Heart right ventricle (tissue), 16 donors: ENCODE measurements around the gene SH3RF3. TPM values are rescaled to one million over a fixed set of nuclear protein-coding genes. Genes with fewer than 3 reads are reported as not detected.

Source experiments
- ATAC-seq, 8 donors: fragments of 200-7000 bp; cut with Tn5 transposase; one replicate each; pipeline ENCODE4 v1.9.1; 2020; ENCODE audit warnings: mild to moderate bottlenecking in 8 of 8, moderate library complexity in 8 of 8, moderate number of reproducible peaks in 1 of 8
- DNase-seq, 2 donors: peaks; one replicate each; pipeline ENCODE4 v3.0.0-alpha.2; 2020
- H3K27ac ChIP-seq, 10 donors: fragments of 200-600 bp; sonication (generic) in 2 of 10; one replicate each; pipeline versions ENCODE4 v1.5.0 to v1.8.0; 2020 to 2022; ENCODE audit warnings: mild to moderate bottlenecking in 3 of 10
- H3K27me3 ChIP-seq, 7 donors: fragments of 200-600 bp; one replicate each; pipeline ENCODE4 v1.8.0; 2021 to 2022; ENCODE audit warnings: mild to moderate bottlenecking in 2 of 7
- H3K36me3 ChIP-seq, 9 donors: fragments of 200-600 bp; sonication (generic) in 1 of 9; one replicate each; pipeline versions ENCODE4 v1.5.0 to v1.8.0; 2020 to 2022; ENCODE audit warnings: mild to moderate bottlenecking in 2 of 9
- H3K4me1 ChIP-seq, 9 donors: fragments of 200-600 bp; sonication (generic) in 1 of 9; one replicate each; pipeline versions ENCODE4 v1.5.0 to v1.8.0; 2020 to 2022; ENCODE audit warnings: mild to moderate bottlenecking in 4 of 9
- H3K4me3 ChIP-seq, 10 donors: fragments of 200-600 bp; sonication (generic) in 2 of 10; one replicate each; pipeline versions ENCODE4 v1.5.0 to v1.8.0; 2020 to 2022; ENCODE audit warnings: mild to moderate bottlenecking in 7 of 10, moderate library complexity in 2 of 10
- H3K9me3 ChIP-seq, 11 donors: fragments of 200-600 bp in 10 of 11; sonication (generic) in 2 of 11; one replicate each; pipeline versions ENCODE4 v1.5.0 to v1.8.0; 2013 to 2022; ENCODE audit warnings: mild to moderate bottlenecking in 2 of 11, control low read depth in 1 of 11, moderate library complexity in 1 of 11
- CTCF ChIP-seq, 9 donors: fragments of 200-600 bp; sonication (generic) in 2 of 9; IDR thresholded peaks; one replicate each; pipeline versions ENCODE4 v1.5.0 to v1.8.0; 2021 to 2022; ENCODE audit warnings: antibody characterized with exemption in 9 of 9, mild to moderate bottlenecking in 5 of 9, moderate library complexity in 1 of 9
- WGBS, 2 donors: extraction: QIAGEN DNeasy Blood & Tissue Kit; methylation state at CpG; one replicate each; pipeline ENCODE4 v1.1.7; 2013; ENCODE audit warnings: inconsistent platforms in 1 of 2; 5-methylcytosine and 5-hydroxymethylcytosine counted together
- intact Hi-C, 10 donors: fragments of 100-400 bp; cut with DNase I; formaldehyde crosslinking; loops; one replicate each; pipeline versions ENCODE4 v1.11.1 to v1.14.2; 2022
- polyA plus RNA-seq, 2 donors: library from polyadenylated mRNA; stranded (reverse); fragments of 200-250 nt; gene quantifications; one replicate each; pipeline ENCODE4 v1.2.3, GENCODE V29; 2013
- total RNA-seq, 10 donors: library from RNA; stranded (reverse); fragmentation: NEBNext Ultra II Directional in 3 of 10; extraction: Animal tissue kit (Norgen Biotek cat#: 25700) in 3 of 10; gene quantifications; one replicate each; pipeline versions ENCODE4 v1.2.1 to v1.2.4, GENCODE V29; 2021 to 2023
- donor health status: Arrhythmogenic right ventricular cardiomyopathy.
- donor health status: ischemic (EF 13 %, LVEDD 7.1; RV severe dilation, severe dysfunction).
- donor health status: healthy with polysubstance abuse.
- donor health status: DM: no; HTN: yes; CAD: no.
- donor health status: DM: no; HTN: no; CAD: no.
- donor health status: ischemic (EF 25% LVEDD 6.9; RV normal size, moderate dysfunction).
- donor health status: ischemic (EF 25% LVEDD 5.7; RV mildly dilated, moderate dysfunction).
- donor health status: healthy.
- donor health status: DM: yes; HTN: yes; CAD: no.
- donor health status: Ischemic cardiomyopathy.
- donor health status: ischemic (EF 35%, LVEDD 5.7; RV mildly dilated, moderate dysfunction).
- donor health status: nonischemic (EF 11% LVEDD 7.7; RV severe dilation, severe dysfunction).
- donor health status: DM: yes; HTN: yes; CAD: no.
- donor health status: PGD.
- donor health status: ischemic (EF 29% LVEDD 5.4; RV normal size, mild dysfunction).
- donor health status: nonischemic (EF 23%, LVEDD 6.1; RV moderate dilation, normal function).

SH3RF3 gene
- total and polyA plus RNA-seq, 12 donors, result 5.0 to 11.5 (median 8.6) TPM

GRCh38 chr2:109265953-109266352, 136.9 kb downstream of the SH3RF3 start:
- Histone ChIP-seq H3K9me3 (no peaks in the 10 kb centered on the region), H3K27ac (no peak overlapping the region), H3K27me3 (no peaks in the 10 kb centered on the region), H3K4me1 (peaks cover 7 to 66% (median 38%) of the 10 kb centered on the region in 9 donors), H3K4me3 (no peak overlapping the region), H3K36me3 (no peaks in the 10 kb centered on the region)
- ATAC-seq (no peak), DNase-seq (no peak)
- TF ChIP-seq CTCF (IDR thresholded peaks at IDR 0.05), result no peak
- WGBS, 2 donors, result 98% methylated on average over 5 of the region's 5 CpGs
- intact Hi-C loops, result loop anchor here in 3 of 10 donors (10.0 kb wide), 3 partner anchors 131 to 239 kb away; no protein-coding TSS in a partner anchor

GRCh38 chr2:109266496-109266895, 137.5 kb downstream of the SH3RF3 start:
- intact Hi-C loops, result loop anchor here in 3 of 10 donors (10.0 kb wide), 3 partner anchors 132 to 238 kb away; no protein-coding TSS in a partner anchor
- ATAC-seq, result peak in 2 of 8 donors; percentile 15 to 16
- no peaks in the 10 kb centered on the region for H3K27me3 ChIP-seq
- no peak for DNase-seq
- H3K4me1 ChIP-seq, result peaks cover 8 to 67% (median 43%) of the 10 kb centered on the region in 9 donors
- no peaks in the 10 kb centered on the region for H3K9me3 ChIP-seq
- WGBS, 2 donors, result 82 to 86% methylated on average over 9 of the region's 9 CpGs
- H3K4me3 ChIP-seq, result no peak overlapping the region
- no peaks in the 10 kb centered on the region for H3K36me3 ChIP-seq
- TF ChIP-seq CTCF (IDR thresholded peaks at IDR 0.05), result no peak
- peak overlapping the region in 6 of 10 donors; percentile 7 to 88 (median 22) for H3K27ac ChIP-seq

- intact Hi-C loops, result loop anchor here in 3 of 10 donors (10.0 kb wide), 3 partner anchors 132 to 238 kb away; no protein-coding TSS in a partner anchor
- 61 to 67% methylated on average over 16 of the region's 16 CpGs for WGBS, 2 donors
- ATAC-seq (peak; percentile 46 to 87 (median 76)), DNase-seq (no peak)
- no peaks in the 10 kb centered on the region for H3K27me3 ChIP-seq
- H3K36me3 ChIP-seq, result no peaks in the 10 kb centered on the region
- H3K4me3 ChIP-seq, result no peak overlapping the region
- no peak for TF ChIP-seq CTCF (IDR thresholded peaks at IDR 0.05)
- H3K27ac ChIP-seq, result peak overlapping the region; percentile 18 to 88 (median 72)
- peaks cover 9 to 68% (median 42%) of the 10 kb centered on the region in 9 donors for H3K4me1 ChIP-seq
- H3K9me3 ChIP-seq, result no peaks in the 10 kb centered on the region
Observed at GRCh38 chr2:109266998-109267854, 138.2 kb downstream of the SH3RF3 start.

- H3K27ac ChIP-seq, result no peak overlapping the region
- peaks cover 7 to 61% (median 41%) of the 10 kb centered on the region in 9 donors for H3K4me1 ChIP-seq
- no peaks in the 10 kb centered on the region for H3K36me3 ChIP-seq
- no peaks in the 10 kb centered on the region for H3K27me3 ChIP-seq
- H3K4me3 ChIP-seq, result no peak overlapping the region
- 85 to 93% methylated on average over 7 of the region's 7 CpGs for WGBS, 2 donors
- TF ChIP-seq CTCF (IDR thresholded peaks at IDR 0.05), result no peak
- ATAC-seq, result no peak
- no peak for DNase-seq
- no peaks in the 10 kb centered on the region for H3K9me3 ChIP-seq
- intact Hi-C loops, result loop anchor here in 3 of 10 donors (10.0 kb wide), 3 partner anchors 134 to 236 kb away; no protein-coding TSS in a partner anchor
Observed at GRCh38 chr2:109268916-109269315, 139.9 kb downstream of the SH3RF3 start.
